ENCODE data around the gene GARIN1A.

DNA sequence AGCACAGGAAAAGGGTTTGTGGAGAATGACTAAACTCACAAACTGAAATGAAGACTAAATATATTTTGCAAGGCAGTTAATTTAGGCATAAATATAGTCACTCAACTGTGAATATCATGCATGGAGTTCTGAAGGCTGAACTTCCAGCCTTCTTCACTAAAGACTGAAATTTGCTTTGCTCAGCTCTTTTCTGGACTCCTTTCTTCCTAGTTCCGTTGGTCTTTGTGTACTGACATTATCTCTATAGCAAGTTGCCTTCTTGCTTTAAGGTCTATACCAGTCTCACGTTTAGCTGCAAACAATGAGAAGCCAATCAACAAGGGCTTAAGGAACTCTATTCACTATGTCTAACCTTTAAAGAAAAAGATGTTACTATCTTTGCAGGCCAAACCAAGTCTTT is 22.6 kb downstream of the GARIN1A start:
- TF ChIP-seq EP300 (IDR thresholded peaks at IDR 0.05; ENCODE audit: borderline replicate concordance in 1 of 2, control insufficient read depth in 1 of 2, low read depth in 2 of 2, low read length in 2 of 2), result no peak
- no peak for TF ChIP-seq RAD21 (IDR thresholded peaks at IDR 0.05; ENCODE audit: insufficient read depth, low read depth, low read length)
- no peak for TF ChIP-seq YY1 (IDR thresholded peaks at IDR 0.05; ENCODE audit: low read depth, low read length)

All from GM12878 (cell line).